NCI-H1694 (cell line): ENCODE results near the gene C2orf81.
"Not testable (repeated sequence)": the region's sequence is repeated elsewhere in the genome, so short reads cannot be mapped to it uniquely, and the experiment has no call there.

ENCODE experiments used
- DNase-seq: peaks from one replicate; lab custom pipeline; 2025; lab: John Stamatoyannopoulos, UW

C2orf81 gene

DNA sequence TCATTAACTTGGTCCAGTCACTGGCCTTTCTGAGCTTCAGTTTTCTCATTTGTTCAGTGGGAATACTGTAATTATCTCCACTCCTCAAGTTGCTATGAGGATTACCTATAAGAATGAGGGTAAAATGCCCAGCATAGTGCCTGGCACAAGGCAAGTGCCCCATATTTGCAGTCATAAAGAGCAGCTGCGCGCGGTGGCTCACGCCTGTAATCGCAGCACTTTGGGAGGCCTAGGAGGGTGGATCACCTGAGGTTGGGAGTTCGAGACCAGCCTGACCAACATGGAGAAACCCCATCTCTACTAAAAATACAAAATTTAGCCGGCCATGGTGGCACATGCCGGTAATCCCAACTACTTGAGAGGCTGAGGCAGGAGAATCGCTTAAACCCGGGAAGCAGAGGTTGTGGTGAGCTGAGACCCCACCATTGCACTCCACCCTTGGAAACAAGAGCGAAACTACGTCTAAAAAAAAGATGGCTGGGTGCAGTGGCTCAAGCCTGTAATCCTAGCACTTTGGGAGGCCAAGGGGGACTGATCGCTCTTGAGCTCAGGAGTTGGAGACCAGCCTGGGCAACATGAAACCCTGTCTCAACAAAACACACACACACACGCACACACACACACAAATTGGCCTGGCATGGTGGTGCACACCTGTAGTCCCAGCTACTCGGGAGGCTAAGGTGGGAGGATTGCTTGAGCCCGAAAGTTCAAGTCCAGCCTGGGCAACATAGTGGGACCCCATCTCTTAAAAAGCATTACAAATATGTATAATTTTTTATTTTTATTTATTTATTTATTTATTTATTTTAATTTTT is 21.3 kb upstream of the C2orf81 start:
- DNase-seq: not testable (repeated sequence)

DNA sequence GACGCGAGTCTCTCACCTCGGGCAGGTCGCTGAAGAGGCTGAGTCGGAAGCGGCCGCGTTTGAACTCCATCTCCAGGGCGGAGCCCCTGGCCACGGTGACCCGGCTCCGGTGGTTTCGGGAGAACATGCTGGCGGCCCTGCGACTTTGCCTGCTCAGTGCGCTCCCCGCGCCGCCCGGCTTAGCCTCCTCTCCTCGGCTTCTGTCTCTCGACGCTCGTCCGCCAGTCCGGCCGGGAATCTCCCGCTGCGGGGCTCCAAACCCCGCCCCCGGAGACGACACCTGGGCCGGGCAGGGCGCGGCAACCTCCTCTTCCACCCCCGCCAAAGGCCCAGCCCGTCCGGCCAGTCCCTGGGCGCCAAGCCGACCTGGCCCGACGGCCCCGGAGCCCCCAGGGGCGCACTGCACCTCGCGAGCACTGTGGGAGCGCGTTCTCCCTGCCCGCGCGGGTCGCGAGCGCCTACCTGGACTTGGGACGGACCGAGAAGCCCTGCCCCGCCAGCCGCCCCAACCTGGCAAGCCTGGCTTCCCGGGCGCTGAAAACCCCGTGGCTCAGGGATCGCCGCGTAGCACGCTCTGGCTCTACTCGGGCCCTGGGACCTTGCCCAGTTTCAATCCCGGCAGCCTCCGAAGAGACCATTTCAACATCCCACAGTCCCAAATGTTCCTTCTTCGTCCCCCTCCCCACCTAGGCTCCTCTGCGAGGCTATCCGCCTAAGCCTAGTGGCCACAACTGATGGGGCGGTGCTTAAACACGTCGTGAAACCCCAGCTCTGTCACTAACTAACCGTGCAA is 20.5 kb upstream of the C2orf81 start, which contains the start of gene RTKN:
Gene RTKN (minus strand): TSS at position 248 of the 793 bp plus-strand sequence. CDS start 121 bp downstream, at position 127.
- no peak for DNase-seq

DNA sequence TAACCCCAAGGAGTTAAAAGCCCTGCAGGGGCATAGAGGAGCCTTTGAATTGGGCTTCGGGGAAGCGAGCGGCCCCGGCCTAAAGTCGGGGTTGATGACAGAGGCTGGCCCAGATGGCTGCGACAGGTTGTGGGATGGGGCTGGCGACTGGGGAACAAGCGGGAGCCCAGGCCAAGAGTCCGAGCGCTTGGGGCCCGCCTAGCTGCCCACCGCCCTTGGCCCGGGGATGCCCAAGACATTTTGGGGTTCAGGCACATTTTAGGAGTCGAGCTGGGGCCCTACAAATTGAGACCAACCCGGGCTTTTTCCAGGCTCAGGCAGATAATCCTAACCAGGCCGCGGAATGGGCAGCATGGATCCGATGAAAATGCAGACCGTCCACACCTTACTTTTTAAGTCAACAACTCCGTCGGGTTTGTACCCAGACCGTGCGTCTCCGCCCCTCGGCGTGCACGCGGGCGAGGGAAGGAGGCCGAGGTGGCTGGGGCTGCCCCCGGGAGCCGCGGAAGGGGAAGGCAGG is 19.8 kb upstream of the C2orf81 start:
- DNase-seq: no peak

DNA sequence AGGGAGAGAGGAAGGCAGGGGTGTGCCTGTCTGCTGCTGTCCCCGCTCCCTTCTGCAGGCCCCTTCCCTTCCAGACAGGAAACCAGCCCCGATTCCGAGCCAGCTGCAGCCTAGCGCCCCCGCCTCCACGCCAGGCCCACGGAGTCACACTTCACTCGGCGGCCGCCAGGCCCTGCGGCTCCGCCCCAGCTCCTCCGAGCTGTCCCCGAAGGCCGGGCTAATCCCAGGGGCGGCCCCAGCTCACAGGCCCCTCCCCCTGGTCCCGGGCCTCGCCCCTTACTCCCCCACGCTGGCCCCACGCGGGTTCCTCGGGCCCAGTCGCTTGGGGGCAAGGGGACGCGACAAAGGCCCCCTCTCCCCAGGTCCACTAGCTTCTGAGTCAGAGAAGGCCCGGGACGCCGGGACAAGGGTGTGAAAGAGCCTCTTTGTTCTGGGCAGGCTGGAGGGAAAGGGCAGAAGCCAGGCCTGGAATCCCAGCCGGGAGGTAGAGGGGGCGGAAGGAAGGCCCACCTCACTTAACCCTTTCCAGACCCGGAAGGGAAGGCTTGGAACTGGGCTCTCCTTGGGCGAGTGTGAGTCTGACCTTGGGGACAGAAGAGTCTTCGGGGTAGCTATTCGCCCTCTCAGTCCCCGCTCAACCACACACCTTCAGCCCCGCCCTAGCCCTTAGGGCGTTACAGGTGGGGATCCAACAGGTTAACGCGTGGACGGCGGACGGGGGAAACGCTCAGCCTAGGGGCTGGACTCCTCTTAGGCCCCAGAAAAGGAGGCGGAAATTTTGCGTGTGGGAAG is 19.2 kb upstream of the C2orf81 start:
- DNase-seq: peak; percentile 68

DNA sequence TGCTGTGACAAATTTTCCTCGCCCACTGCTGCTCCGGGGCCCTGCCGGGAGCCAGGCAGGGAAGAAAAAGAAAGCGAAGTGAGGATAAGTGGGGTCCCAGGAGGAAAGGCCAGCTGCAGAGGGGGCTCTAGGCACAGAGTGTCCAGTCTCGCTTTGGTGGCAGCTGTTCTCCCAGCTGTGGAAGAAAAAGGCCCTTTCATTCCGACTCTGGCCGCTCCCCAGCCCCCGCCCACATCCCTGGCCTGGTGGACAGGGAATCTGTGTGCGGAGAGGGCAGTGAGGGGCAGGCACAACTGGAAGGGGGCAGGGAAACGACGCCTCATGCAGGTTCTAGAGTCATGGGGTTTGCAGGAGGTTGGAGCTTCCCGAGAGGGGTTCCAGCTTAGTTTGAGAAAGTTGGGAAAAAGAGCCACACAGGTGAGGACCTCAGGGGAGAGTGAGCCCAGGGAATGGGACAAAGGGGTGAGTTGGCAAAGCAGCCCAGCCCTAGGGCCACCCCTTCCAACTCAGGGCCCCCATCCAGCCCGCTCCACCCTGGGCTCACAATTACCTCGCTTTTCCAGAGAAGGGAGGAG is 18.5 kb upstream of the C2orf81 start:
- DNase-seq: no peak

DNA sequence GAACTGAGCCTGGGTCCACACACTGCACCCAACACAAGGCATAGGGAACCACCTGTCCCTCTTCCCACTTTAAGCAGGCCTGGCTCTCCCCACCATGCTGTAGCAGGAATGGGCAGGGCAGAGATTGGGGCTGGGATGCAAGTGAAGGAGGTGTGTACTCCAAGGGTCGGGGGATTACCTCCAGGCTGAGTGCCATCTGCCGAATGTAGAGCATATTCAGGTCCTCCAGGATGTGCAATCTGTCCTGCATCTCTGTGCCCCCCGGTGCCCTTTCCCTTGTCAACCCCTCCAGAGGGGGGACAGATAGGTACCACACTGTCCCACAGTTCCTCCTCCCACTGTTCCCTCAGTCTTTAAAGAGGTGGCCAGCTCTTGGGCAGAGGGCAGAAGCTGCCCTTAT is 18.0 kb upstream of the C2orf81 start:
- DNase-seq: peak; percentile 2

DNA sequence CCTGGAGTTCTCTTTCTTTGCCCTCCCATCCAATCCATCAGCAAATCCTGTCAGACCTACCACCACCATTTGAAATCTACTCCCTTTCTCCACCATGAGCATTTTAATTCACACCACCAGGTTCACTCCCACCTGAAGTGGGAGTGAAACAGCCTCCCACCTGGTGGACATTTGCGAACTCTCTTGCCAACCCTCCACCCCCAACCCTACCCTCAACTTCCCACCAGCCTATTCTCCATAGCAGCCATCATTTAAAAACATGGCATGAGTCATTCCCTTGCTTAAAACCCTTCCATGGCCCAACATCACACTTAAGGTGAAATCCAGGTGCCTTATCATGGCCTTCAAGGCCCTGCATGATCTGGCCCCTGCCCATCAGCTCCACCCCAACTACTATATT is 16.8 kb upstream of the C2orf81 start:
- no peak for DNase-seq

DNA sequence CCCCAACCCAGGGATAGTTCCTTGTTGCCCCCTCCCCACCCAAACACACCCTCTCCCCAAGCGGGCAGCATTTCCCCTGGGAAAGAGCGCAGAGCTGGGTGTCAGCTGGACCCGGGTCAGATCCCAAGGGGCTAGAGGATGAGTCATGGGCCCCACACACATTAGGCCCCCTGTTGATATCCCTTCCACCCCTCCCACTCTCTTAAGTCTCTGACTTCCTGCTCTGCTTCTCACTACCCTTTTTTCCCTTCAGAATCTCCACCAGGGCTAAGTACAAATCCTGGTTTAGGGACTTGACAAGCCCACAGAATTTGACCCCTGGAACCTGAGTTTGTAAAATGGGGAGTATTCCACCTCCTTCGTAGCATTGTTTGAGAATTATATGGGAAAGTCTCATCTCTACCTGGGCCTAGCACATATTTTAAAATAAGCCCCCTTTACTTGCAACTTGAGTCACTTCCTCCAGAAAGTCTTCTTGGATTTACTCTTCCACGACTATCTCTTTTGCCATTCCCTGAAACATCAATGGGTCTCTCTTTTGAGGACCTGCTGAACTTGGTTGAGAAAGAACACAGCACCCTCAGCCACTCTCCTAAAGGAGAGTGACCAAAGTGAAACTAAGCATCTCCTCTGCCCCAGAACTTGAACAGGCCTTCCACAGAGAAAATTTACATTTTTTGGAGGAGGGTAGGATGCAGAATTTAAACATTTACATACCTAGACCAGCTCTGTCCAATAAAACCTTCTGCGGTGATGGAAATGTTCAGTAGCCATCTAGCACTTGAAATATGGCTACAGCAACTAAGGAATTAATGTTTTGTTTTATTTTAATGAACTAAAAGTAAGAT is 15.7 kb upstream of the C2orf81 start:
- DNase-seq: no peak

DNA sequence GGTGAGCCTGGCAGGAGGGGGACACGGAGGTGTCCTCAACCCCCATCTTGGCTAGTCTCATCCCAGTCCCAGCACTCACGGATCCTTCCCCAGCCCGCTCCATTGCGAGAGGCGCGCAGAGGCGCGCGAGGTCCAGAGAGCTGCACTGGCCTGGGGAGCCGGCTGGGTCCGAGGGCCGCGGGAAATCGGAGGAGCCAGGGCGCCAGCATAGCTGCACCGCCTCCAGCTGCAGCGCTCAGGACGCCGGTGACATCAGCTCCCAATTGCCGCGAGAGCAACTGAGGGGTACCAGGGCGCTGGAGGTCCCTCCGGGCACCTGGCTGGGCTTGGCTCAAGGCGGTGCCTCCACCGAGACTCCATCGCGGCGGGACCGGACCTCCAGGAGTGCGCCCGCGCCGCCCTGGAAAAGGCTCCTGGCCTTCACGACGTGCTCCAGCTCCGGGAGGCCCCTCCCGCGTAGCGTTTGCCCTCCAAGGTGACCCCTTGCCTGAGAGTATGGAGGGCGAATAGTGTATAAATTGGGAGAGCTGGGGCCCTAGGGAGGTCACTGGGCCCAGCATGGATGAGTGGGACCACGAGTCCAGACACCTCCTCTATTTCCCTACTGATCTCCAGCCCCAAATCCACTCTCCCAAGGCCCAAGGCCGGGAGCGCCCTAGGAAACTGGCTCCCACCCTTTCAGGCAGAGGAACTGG is 14.8 kb upstream of the C2orf81 start:
- DNase-seq: no peak

DNA sequence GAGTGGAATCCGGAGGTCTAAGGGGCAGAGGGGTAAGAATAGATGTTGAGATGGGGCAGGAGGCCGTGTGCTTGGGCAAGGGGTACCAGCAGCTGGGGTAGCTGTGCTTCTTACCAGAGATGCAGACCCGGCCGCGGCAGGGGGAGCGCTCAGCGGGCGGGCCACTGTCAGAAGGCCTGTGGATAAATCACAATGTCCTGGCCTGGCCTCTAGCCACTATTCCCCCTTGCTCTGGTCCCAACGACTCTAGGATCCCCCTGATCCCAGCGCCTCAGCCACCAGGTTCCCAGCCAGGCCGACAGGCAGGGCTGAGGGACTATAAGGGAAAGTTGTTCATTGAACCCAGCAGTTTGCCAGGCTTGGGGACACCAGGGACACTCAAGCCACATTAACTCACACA is 9.1 kb upstream of the C2orf81 start:
- DNase-seq: no peak

DNA sequence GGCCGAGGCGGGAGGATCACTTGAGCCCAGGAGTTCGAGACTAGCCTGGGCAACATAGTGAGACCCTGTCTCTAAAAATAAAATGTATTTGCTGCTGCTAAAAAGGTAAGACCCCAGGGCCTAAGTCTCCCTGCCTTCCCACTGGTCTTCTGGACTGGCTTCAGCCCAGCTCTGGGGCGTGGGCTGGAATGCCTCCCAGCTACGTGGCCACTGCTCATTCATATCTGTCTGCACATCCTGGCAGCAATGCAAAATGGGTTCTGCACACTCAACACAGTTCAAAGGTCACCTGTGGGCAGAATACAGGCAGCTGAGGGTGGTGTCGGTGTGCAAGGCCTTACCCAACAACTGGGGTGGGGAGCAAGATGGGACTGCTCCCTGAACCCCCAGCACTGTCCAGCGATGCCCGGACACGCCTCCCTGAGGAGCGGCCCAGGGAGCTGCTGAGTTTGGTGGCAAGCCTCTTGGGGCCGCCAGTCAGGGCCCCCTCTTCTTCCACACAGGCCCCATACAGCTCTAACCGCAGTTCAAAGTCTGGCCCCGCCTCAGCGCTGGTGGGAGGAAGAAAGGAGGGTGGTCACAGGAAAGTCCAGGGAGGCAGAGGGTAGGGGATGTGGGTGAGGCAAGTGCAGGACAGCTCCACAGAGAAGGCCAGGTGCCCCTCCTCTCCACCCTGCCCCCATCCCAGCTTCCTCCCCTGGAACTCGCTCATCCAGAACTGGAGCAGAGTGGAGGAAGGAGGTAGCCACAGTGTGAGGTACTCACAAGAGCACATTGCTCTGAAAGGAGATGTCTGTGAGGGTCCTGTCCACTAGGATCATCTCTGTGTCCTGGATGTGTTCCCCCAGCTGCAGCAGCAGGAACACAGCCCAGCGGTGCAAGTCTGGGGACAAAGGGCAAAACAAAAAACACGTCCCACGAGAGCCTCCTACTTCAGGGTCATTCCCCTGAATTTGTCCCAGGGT is 8.3 kb upstream of the C2orf81 start:
- DNase-seq: no peak

DNA sequence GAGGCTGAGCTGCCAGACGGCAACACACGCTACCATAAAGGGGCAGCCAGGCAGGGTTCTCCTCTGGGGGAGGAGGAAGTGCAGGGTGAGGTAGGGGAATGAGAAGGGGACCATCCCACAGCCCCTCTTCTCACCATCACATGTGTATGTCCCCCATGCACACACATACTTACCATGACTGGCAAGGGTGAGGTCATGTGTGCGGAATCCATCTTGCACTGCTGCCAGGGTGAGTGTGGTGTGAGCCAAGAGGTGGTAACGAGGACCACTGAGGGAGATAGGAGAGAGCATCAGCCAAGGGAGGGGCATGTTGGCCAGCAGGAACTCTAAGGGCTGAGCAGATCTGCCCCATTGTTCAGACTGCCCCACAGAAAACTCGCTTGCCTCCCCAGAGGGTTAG is 7.3 kb upstream of the C2orf81 start:
- DNase-seq: no peak

DNA sequence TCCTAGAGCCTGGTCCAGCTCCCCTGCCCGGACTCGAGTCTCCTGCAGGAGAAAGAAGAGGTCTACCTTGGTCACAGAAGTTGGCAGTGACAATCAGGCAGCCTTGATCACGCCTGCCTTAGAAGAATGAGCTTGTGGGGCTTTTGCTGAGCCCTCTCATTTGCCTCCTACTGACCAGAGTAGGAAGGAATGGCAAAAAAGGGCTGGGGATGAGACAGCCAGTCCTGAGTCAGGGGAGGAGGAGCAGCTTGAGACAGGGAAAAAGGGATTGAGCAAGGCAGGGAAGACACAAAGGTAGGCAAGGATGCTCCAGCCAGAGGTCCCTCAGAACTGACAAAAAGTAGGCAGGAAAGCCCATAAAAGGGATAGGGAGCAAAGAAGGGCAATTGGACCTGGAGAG is 6.1 kb upstream of the C2orf81 start:
- no peak for DNase-seq

DNA sequence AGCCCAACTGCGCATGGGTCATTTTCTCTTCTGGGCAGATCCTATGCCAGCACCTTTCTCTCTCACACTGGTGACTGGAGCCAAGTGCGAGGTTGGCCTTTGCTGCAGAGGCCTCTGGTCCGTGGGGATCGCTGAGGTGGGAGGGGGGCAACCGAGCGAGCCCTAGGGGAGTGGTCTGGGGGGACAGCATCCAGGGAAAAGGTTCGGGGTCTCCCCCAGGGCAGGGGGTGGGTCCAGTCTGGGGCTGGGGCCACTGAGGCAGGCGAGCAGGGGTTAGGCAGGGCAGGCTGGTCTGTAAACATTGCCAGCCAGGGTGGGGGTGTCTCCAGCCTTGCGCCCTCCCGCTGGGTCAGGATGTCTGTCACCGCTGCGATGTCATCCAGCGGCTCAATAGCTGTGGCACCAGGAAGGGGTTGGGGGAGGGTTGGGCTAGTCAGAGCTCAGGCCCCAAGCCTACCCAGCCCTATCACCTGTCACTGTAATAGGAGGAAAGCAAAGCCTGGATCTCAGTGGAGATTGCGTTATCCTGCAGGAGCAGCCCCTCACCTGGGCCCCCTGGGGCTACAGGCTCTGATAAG is 4.9 kb upstream of the C2orf81 start:
- no peak for DNase-seq

DNA sequence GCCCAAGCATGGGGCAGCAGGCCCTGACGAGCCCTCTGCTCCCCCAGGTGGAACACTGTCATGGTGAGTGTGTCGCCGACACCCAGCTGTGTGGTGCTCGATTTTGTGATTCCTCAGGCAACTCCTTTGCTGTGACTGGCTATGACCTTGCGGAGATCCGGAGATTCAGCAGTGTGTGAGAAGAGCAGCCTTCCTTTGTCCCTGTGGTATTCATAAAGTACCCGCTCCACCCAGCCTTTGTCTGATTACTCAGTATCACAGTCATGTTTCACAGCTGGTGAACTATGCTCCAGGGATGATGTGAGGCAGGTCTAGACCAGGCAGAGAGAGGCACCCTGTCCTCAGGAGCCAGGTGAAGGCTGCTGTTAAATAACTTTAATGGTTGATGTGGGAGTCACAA is 4.1 kb upstream of the C2orf81 start:
- DNase-seq: no peak

DNA sequence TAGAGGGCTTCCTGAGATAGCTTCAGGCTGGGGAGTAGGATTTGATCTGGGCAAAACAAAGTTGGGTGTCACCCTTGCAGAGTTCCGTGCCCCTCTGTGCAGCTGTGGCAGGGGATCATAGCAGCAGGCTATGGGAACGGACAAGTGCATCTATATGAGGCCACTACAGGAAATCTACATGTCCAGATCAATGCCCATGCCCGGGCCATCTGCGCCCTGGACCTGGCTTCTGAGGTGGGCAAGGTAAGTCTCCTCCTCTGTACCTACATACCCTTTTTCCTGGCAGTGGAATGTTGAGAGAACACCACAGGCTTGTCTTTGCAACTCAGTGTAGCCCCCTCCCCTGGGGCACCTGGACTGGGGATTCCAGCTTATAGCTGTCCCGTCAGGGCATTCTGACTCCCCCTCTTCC is 3.6 kb upstream of the C2orf81 start:
- no peak for DNase-seq

DNA sequence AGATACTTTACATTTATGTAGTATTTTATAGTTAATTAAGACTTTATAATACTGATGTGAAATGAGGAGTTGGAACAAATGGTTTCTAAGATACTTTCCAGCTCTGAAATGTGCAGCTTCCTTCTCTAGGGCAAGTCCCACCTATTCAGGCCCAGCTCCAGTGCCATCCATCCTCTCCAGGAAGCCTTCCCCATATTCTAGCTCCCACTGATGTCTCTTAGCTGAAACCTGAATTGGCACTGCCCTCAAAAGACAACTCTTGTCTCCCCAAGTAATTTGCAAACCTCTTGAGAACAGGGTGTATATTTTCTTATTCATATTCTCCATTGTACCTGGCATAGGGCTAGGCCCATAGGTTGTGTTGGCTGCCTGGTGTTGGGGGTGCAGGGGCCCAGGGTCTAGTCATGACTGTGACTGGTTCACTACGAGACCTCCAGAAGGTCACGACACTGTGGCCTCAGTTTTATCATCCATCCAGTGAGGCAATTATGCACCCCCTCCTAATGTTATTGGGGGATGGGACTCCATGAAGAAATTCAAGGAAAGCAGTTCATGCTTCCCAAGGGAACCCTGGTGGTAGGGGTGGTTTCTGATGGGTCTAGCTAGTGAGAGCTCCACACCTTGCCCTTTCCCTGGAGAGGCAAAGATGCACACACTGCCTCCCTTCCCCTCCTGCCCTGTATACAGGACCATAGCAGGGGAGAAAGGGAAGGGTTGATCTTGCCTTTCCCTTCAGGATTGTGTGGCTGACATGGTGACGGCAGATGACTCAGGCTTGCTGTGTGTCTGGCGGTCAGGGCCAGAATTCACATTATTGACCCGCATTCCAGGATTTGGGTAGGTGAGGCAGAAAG is 2.9 kb upstream of the C2orf81 start:
- DNase-seq: no peak
